HepG2 (cell line): ENCODE measurements around the gene POLDIP3. TPM values are rescaled to one million over a fixed set of nuclear protein-coding genes. Genes with fewer than 3 reads are reported as not detected.

Source experiments
- ATRX ChIP-seq: sonication (generic); formaldehyde crosslinking; IDR thresholded peaks from 2 replicates; pipeline ENCODE4 v1.4.0; 2020; ENCODE audit warnings: missing genetic modification reagents, borderline replicate concordance
- CEBPB ChIP-seq: IDR thresholded peaks from 2 replicates; pipeline ENCODE4 v1.6.1; 2011; ENCODE audit warnings: low read depth, low read length, improper control_type of control experiment, borderline replicate concordance
- ELF3 ChIP-seq: IDR thresholded peaks from 2 replicates; pipeline ENCODE4 v1.6.1; 2016; ENCODE audit warnings: missing genetic modification reagents, missing compliant biosample characterization
- GMEB2 ChIP-seq: IDR thresholded peaks from 2 replicates; pipeline ENCODE4 v1.6.1; 2016; ENCODE audit warnings: missing biosample characterization, missing genetic modification reagents, low read depth
- IRF1 ChIP-seq: sonication (generic); formaldehyde crosslinking; IDR thresholded peaks from 2 replicates; pipeline ENCODE4 v1.4.0; 2020; ENCODE audit warnings: low read depth, mild to moderate bottlenecking, missing genetic modification reagents
- KDM2A ChIP-seq: sonication (generic); formaldehyde crosslinking; IDR thresholded peaks from 2 replicates; pipeline ENCODE4 v1.4.0; 2020; ENCODE audit warnings: low read depth, missing genetic modification reagents, borderline replicate concordance
- LCORL ChIP-seq, 2 experiments: fragments of 450-650 bp in 1 of 2; sonication (generic) in 1 of 2; formaldehyde crosslinking in 1 of 2; IDR thresholded peaks; 2 replicates each; pipeline versions ENCODE4 v1.5.0 to v1.6.1; 2017 to 2020; ENCODE audit warnings: antibody characterized with exemption in 1 of 2, missing genetic modification reagents in 1 of 2
- MLXIP ChIP-seq: sonication (generic); formaldehyde crosslinking; IDR thresholded peaks from 2 replicates; pipeline ENCODE4 v1.9.0; 2021; ENCODE audit warnings: missing genetic modification reagents, borderline replicate concordance
- NCOA1 ChIP-seq: sonication (generic); formaldehyde crosslinking; IDR thresholded peaks from 2 replicates; pipeline ENCODE4 v1.9.0; 2021; ENCODE audit warnings: missing genetic modification reagents
- NCOA5 ChIP-seq: sonication (generic); formaldehyde crosslinking; IDR thresholded peaks from 2 replicates; pipeline ENCODE4 v1.4.0; 2020; ENCODE audit warnings: missing genetic modification reagents
- NFIC ChIP-seq: IDR thresholded peaks from 2 replicates; pipeline ENCODE4 v1.6.1; 2012; ENCODE audit warnings: mild to moderate bottlenecking, low read length, inconsistent platforms
- SRSF9 ChIP-seq: fragments of 200-400 bp; formaldehyde crosslinking; IDR thresholded peaks from 2 replicates; pipeline ENCODE4 v1.6.1; 2018; ENCODE audit warnings: borderline replicate concordance, mild to moderate bottlenecking, low read depth, low read length; ENCODE audit not compliant: insufficient read depth, poor library complexity, severe bottlenecking
- ZFP41 ChIP-seq: sonication (generic); formaldehyde crosslinking; IDR thresholded peaks from 2 replicates; pipeline ENCODE4 v1.4.0; 2020; ENCODE audit warnings: mild to moderate bottlenecking, missing genetic modification reagents, borderline replicate concordance
- ZNF180 ChIP-seq: sonication (generic); formaldehyde crosslinking; IDR thresholded peaks from 2 replicates; pipeline ENCODE4 v1.4.0; 2020; ENCODE audit warnings: low read depth, missing genetic modification reagents, borderline replicate concordance
- ZNF234 ChIP-seq: sonication (generic); formaldehyde crosslinking; conservative IDR thresholded peaks from 2 replicates; pipeline ENCODE4 v1.5.1; 2020; ENCODE audit warnings: mild to moderate bottlenecking, missing genetic modification reagents
- ZNF350 ChIP-seq: sonication (generic); formaldehyde crosslinking; IDR thresholded peaks from 2 replicates; pipeline ENCODE4 v1.4.0; 2020; ENCODE audit warnings: mild to moderate bottlenecking, low read depth, missing genetic modification reagents, borderline replicate concordance
- ZNF530 ChIP-seq: sonication (generic); formaldehyde crosslinking; IDR thresholded peaks from 2 replicates; pipeline ENCODE4 v1.5.0; 2020; ENCODE audit warnings: low read depth, mild to moderate bottlenecking, missing genetic modification reagents
- ZNF616 ChIP-seq: sonication (generic); formaldehyde crosslinking; IDR thresholded peaks from 2 replicates; pipeline ENCODE4 v1.5.0; 2020; ENCODE audit warnings: low read depth, mild to moderate bottlenecking, missing genetic modification reagents
- ZNF781 ChIP-seq: sonication (generic); formaldehyde crosslinking; IDR thresholded peaks from 2 replicates; pipeline ENCODE4 v1.5.1; 2020; ENCODE audit warnings: borderline replicate concordance, mild to moderate bottlenecking, missing genetic modification reagents; ENCODE audit errors: not compliant biosample characterization
- polyA plus RNA-seq, 8 experiments: library from polyadenylated mRNA; depleted of rRNA in 3 of 8; stranded (reverse) in 7 of 8; unstranded in 1 of 8; fragments of >200 nt; fragmentation: Illumina TruSeq in 4 of 8; extraction: Trizol in 4 of 8; gene quantifications; 2 replicates each; pipeline versions ENCODE4 v1.2.1 to v1.2.3, GENCODE V29; 2011 to 2016; ENCODE audit warnings: low read depth in 4 of 8, missing spikeins in 1 of 8, mixed read lengths in 1 of 8; ENCODE audit not compliant: insufficient read depth in 1 of 8
- total RNA-seq, 5 experiments: library from RNA; depleted of rRNA; stranded (reverse); fragments of >200 nt; fragmentation: Illumina TruSeq; extraction: Trizol; gene quantifications; 2 replicates each; pipeline ENCODE4 v1.2.3, GENCODE V29; 2016; ENCODE audit warnings: low read depth in 1 of 5

POLDIP3 gene
- total and polyA plus RNA-seq, 2 of the 13 experiments (the other 11 are each of a cell fraction or from before 2014, with no cell fraction given), result 45.8 to 47.4 TPM

GRCh38 chr22:42536166-42536565 lies 78.5 kb downstream of the POLDIP3 start (continued):
- TF ChIP-seq GMEB2 (CRISPR knock-in tag), result no peak
- TF ChIP-seq ZNF180 (CRISPR knock-in tag), result no peak
- no peak for TF ChIP-seq ZNF616
- TF ChIP-seq KDM2A (CRISPR knock-in tag), result no peak
- TF ChIP-seq CEBPB, result no peak
- no peak for TF ChIP-seq ATRX (CRISPR knock-in tag)
- no peak for TF ChIP-seq ZNF781 (CRISPR knock-in tag)
- no peak for TF ChIP-seq ZNF530 (CRISPR knock-in tag)
- TF ChIP-seq IRF1 (CRISPR knock-in tag), result no peak
- TF ChIP-seq NCOA5 (CRISPR knock-in tag), result no peak
- TF ChIP-seq ELF3 (CRISPR knock-in tag), result peak; percentile 62
- no peak for TF ChIP-seq NFIC
- 0 out of 2 replicates have a peak, but pooled peaks have one; percentile 44 for TF ChIP-seq MLXIP (CRISPR knock-in tag)
- no peak for TF ChIP-seq ZNF350 (CRISPR knock-in tag)
- TF ChIP-seq SRSF9, result no peak
- no peak for TF ChIP-seq NCOA1 (CRISPR knock-in tag)
- TF ChIP-seq ZNF234, result no peak
- TF ChIP-seq ZFP41, result 0 out of 2 replicates have a peak, but pooled peaks have one; percentile 49
- no peak for TF ChIP-seq LCORL (IDR thresholded peaks at IDR 0.05)
- TF ChIP-seq LCORL (CRISPR knock-in tag; IDR thresholded peaks at IDR 0.05), result no peak
